ENCODE results near the gene IBTK.

DNA sequence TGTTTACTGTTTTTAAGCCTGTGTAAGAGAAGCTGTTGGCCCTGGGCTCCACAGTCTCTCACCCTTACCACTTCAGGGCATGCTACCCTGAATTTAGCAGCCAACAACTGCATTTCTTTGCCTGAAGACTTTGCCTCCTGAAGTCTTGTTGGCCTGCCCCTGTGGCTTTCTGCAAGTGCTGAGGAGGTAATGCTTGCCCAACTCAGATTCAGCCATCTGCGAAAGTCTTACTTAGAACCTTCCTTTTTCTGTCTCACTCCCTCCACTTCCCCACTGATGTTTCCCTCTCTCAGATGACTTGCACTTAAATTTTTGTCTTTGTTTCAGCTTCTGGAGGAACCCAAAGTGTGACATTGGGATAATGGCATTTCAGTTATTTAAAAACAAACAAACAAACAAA lies 11.8 kb upstream of the IBTK start:
- TF ChIP-seq, protein P1, sequence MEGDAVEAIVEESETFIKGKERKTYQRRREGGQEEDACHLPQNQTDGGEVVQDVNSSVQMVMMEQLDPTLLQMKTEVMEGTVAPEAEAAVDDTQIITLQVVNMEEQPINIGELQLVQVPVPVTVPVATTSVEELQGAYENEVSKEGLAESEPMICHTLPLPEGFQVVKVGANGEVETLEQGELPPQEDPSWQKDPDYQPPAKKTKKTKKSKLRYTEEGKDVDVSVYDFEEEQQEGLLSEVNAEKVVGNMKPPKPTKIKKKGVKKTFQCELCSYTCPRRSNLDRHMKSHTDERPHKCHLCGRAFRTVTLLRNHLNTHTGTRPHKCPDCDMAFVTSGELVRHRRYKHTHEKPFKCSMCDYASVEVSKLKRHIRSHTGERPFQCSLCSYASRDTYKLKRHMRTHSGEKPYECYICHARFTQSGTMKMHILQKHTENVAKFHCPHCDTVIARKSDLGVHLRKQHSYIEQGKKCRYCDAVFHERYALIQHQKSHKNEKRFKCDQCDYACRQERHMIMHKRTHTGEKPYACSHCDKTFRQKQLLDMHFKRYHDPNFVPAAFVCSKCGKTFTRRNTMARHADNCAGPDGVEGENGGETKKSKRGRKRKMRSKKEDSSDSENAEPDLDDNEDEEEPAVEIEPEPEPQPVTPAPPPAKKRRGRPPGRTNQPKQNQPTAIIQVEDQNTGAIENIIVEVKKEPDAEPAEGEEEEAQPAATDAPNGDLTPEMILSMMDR (IDR thresholded peaks at IDR 0.05), result no peak
- TF ChIP-seq POLR2AphosphoS5 (IDR thresholded peaks at IDR 0.05), result no peak

Data from prostate gland (tissue), 2 donors.